Spleen (tissue), 11 donors: Measurements from ENCODE around the gene LIMK1. TPM values are rescaled to one million over a fixed set of nuclear protein-coding genes. Genes with fewer than 3 reads are reported as not detected.
A peak's percentile ranks its signal among the peaks of the same experiment; 100 is the strongest.

ENCODE experiments used
- DNase-seq: peaks from one replicate; pipeline ENCODE4 v3.0.0-alpha.2; 2020
- H3K27ac ChIP-seq, 8 donors: fragments of 200-600 bp; sonication (generic) in 7 of 8; 1 replicate in 4 of 8; 2 replicates in 4 of 8; pipeline versions ENCODE4 v1.5.0 to v1.8.0; 2016 to 2021; ENCODE audit warnings: inconsistent platforms in 4 of 8, mild to moderate bottlenecking in 4 of 8, moderate library complexity in 1 of 8
- H3K27me3 ChIP-seq, 7 donors: fragments of 200-600 bp; sonication (generic) in 6 of 7; replicated peaks in 1 of 7; 1 replicate in 4 of 7; 2 replicates in 3 of 7; pipeline versions ENCODE4 v1.5.0 to v1.8.0; 2016 to 2021; ENCODE audit warnings: inconsistent platforms in 3 of 7, mild to moderate bottlenecking in 1 of 7
- H3K36me3 ChIP-seq, 6 donors: fragments of 200-600 bp; sonication (generic) in 5 of 6; 1 replicate in 4 of 6; 2 replicates in 2 of 6; pipeline versions ENCODE4 v1.5.0 to v1.8.0; 2016 to 2021; ENCODE audit warnings: inconsistent platforms in 2 of 6
- H3K4me1 ChIP-seq, 6 donors: fragments of 200-600 bp; sonication (generic) in 5 of 6; 1 replicate in 3 of 6; 2 replicates in 3 of 6; pipeline versions ENCODE4 v1.5.0 to v1.8.0; 2016 to 2021; ENCODE audit warnings: inconsistent platforms in 3 of 6
- H3K4me3 ChIP-seq, 8 donors: fragments of 200-600 bp; sonication (generic) in 7 of 8; 1 replicate in 4 of 8; 2 replicates in 4 of 8; pipeline versions ENCODE4 v1.5.0 to v1.8.0; 2016 to 2021; ENCODE audit warnings: inconsistent platforms in 4 of 8, mild to moderate bottlenecking in 4 of 8, moderate library complexity in 2 of 8
- H3K9me3 ChIP-seq, 8 donors: fragments of 200-600 bp; sonication (generic) in 7 of 8; 1 replicate in 4 of 8; 2 replicates in 4 of 8; pipeline versions ENCODE4 v1.5.0 to v1.8.0; 2016 to 2021; ENCODE audit warnings: inconsistent platforms in 4 of 8
- CTCF ChIP-seq, 11 experiments: fragments of 200-600 bp in 7 of 11; fragments of 450-650 bp in 4 of 11; sonication (generic) in 4 of 11; IDR thresholded peaks in 8 of 11; conservative IDR thresholded peaks in 3 of 11; 1 replicate in 7 of 11; 2 replicates in 4 of 11; pipeline versions ENCODE4 v1.4.0 to v1.8.0; 2016 to 2021; ENCODE audit warnings: antibody characterized with exemption in 11 of 11, inconsistent platforms in 4 of 11, mild to moderate bottlenecking in 1 of 11
- POLR2A ChIP-seq, 3 donors: fragments of 450-650 bp; IDR thresholded peaks; one replicate each; pipeline ENCODE4 v1.5.1; 2017; ENCODE audit warnings: antibody characterized with exemption in 3 of 3, mild to moderate bottlenecking in 1 of 3
- POLR2AphosphoS5 ChIP-seq, 3 donors: sonication (generic); formaldehyde crosslinking; IDR thresholded peaks; one replicate each; pipeline ENCODE4 v1.5.1; 2017; ENCODE audit warnings: antibody characterized with exemption in 3 of 3
- WGBS, 5 donors: extraction: QIAGEN DNeasy Blood & Tissue Kit in 3 of 5; methylation state at CpG; one replicate each; pipeline versions ENCODE4 v1.1.5 to v1.1.7; 2013 to 2018; 5-methylcytosine and 5-hydroxymethylcytosine counted together
- intact Hi-C: fragments of 100-400 bp; cut with DNase I; formaldehyde crosslinking; loops from one replicate; pipeline ENCODE4 v1.15.0; 2023; ENCODE audit warnings: low total_unique reads
- polyA plus RNA-seq, 3 donors: library from polyadenylated mRNA; stranded (reverse); fragments of 200-250 nt; gene quantifications; one replicate each; pipeline ENCODE4 v1.2.1, GENCODE V29; 2013
- total RNA-seq, 7 donors: library from RNA; depleted of rRNA in 3 of 7; stranded (reverse); fragments of >200 nt in 3 of 7; fragmentation: NEBNext Ultra II Directional in 4 of 7; extraction: Animal tissue kit (Norgen Biotek cat#: 25700) in 4 of 7; gene quantifications; one replicate each; pipeline versions ENCODE4 v1.1.0 to v1.2.1, GENCODE V29; 2016 to 2021
- donor health status: healthy with polysubstance abuse.
- donor health status: DM: no; HTN: no; CAD: no; lungs with moderate emphysema.
- donor health status: DM: no; HTN: no; CAD: no.
- donor health status: Bipolar disorder and iron deficiency.
- donor health status: healthy.
- donor health status: DM: no; HTN: no; CAD: no.
- donor health status: DM: yes; HTN: yes; CAD: no.

Gene LIMK1
- total and polyA plus RNA-seq, 10 donors: 15.2 to 45.8 (median 36.9) TPM

GRCh38 chr7:74092321-74092963, 8.8 kb downstream of the LIMK1 start:
- peak overlapping the region; percentile 71 to 95 (median 87) for H3K27ac ChIP-seq
- TF ChIP-seq POLR2A (IDR thresholded peaks at IDR 0.05) (no peak), CTCF (IDR thresholded peaks at IDR 0.05 in 8 of 11, conservative IDR thresholded peaks at IDR 0.05 in 3 of 11) (no peak), POLR2AphosphoS5 (IDR thresholded peaks at IDR 0.05) (no peak)
- peaks cover 0 to 25% (median 9%) of the 10 kb centered on the region in 6 donors for H3K36me3 ChIP-seq
- H3K9me3 ChIP-seq: no peaks in the 10 kb centered on the region
- no peaks in the 10 kb centered on the region for H3K27me3 ChIP-seq
- peak overlapping the region in 5 of 8 donors; percentile 58 to 80 (median 63) for H3K4me3 ChIP-seq
- intact Hi-C loops: no loop called here
- 42 to 55% (median 47%) methylated on average over 7 to 13 of the region's 13 CpGs for WGBS, 5 donors
- DNase-seq: peak; percentile 79
- peaks cover 21 to 44% (median 35%) of the 10 kb centered on the region in 6 donors for H3K4me1 ChIP-seq

GRCh38 chr7:74092964-74093471, 9.4 kb downstream of the LIMK1 start:
- 22 to 33% (median 25%) methylated on average over 2 to 12 of the region's 12 CpGs for WGBS, 5 donors
- peaks cover 0 to 25% (median 11%) of the 10 kb centered on the region in 6 donors for H3K36me3 ChIP-seq
- peak overlapping the region; percentile 71 to 95 (median 87) for H3K27ac ChIP-seq
- intact Hi-C loops: no loop called here
- TF ChIP-seq CTCF (IDR thresholded peaks at IDR 0.05 in 8 of 11, conservative IDR thresholded peaks at IDR 0.05 in 3 of 11) (no peak), POLR2A (IDR thresholded peaks at IDR 0.05) (no peak), POLR2AphosphoS5 (IDR thresholded peaks at IDR 0.05) (peak; percentile 37 to 77 (median 70))
- H3K4me3 ChIP-seq: peak overlapping the region in 7 of 8 donors; percentile 53 to 80 (median 63)
- DNase-seq: peak; percentile 90
- H3K27me3 ChIP-seq: no peaks in the 10 kb centered on the region
- H3K4me1 ChIP-seq: peaks cover 21 to 44% (median 35%) of the 10 kb centered on the region in 6 donors
- H3K9me3 ChIP-seq: no peaks in the 10 kb centered on the region

GRCh38 chr7:74093671-74094223, 10.1 kb downstream of the LIMK1 start:
- Histone ChIP-seq H3K4me1 (peaks cover 21 to 44% (median 35%) of the 10 kb centered on the region in 6 donors), H3K36me3 (peaks cover 0 to 28% (median 14%) of the 10 kb centered on the region in 6 donors), H3K9me3 (no peaks in the 10 kb centered on the region), H3K27me3 (no peaks in the 10 kb centered on the region), H3K27ac (peak overlapping the region; percentile 71 to 95 (median 87)), H3K4me3 (peak overlapping the region; percentile 31 to 80 (median 61))
- 4 to 15% (median 10%) methylated on average over 2 to 15 of the region's 15 CpGs for WGBS, 5 donors
- peak; percentile 88 for DNase-seq
- peak in 2 of 3 donors; percentile 36 to 49 for TF ChIP-seq POLR2AphosphoS5 (IDR thresholded peaks at IDR 0.05)
- no peak for TF ChIP-seq CTCF (IDR thresholded peaks at IDR 0.05 in 8 of 11, conservative IDR thresholded peaks at IDR 0.05 in 3 of 11)
- TF ChIP-seq POLR2A (IDR thresholded peaks at IDR 0.05): no peak
- intact Hi-C loops: no loop called here
